ENCODE data around the gene ANXA11.

The ANXA11 gene

DNA sequence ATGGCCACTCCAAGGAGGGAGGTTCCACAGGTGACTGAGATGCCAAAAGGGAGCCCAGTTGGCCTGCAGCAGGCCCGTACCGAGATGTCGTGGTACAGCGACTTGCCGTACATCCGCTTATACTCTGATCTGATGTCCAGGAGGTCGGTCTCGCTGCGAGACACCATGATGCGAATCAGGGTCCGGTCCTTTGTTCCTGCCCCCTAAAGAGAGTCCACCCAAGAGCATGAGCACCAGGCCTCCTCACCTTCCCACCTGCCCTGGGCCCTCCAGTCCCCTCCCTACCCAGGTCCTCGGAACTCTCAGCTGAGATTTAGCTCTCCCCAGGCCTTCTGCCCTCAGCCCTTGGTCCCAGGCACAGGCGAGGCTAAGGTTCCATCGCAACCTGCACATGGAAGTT is 47.8 kb downstream of the ANXA11 start:
- Histone ChIP-seq H3K27me3 (ENCODE audit: control insufficient read depth in 3 of 3, insufficient read depth in 3 of 3, low read depth in 1 of 3, low read length in 3 of 3) (no peaks in the 10 kb centered on the region), H2AK5ac (ENCODE audit: low read depth, low read length) (no peak overlapping the region), H2BK15ac (ENCODE audit: low read length) (no peak overlapping the region), H3K9ac (ENCODE audit: low read depth, low read length, poor library complexity) (no peak overlapping the region), H3K36me3 (replicated peaks in 1 of 2; ENCODE audit: control insufficient read depth in 2 of 2, insufficient read depth in 2 of 2, low read length in 2 of 2) (no peaks in the 10 kb centered on the region), H3K14ac (ENCODE audit: low read length) (no peak overlapping the region), H3K4ac (ENCODE audit: low read length) (no peak overlapping the region), H2BK12ac (ENCODE audit: low read length) (no peak overlapping the region), H3K79me1 (ENCODE audit: low read depth, low read length) (no peaks in the 10 kb centered on the region), H2AFZ (ENCODE audit: low read length) (no peak overlapping the region), H3K27ac (replicated peaks; ENCODE audit: low read length) (no peak overlapping the region), H3K4me3 (ENCODE audit: low read length in 2 of 2) (no peak overlapping the region), H3K18ac (ENCODE audit: low read length) (no peak overlapping the region), H4K8ac (ENCODE audit: low read depth, low read length) (no peak overlapping the region), H3K4me1 (ENCODE audit: control insufficient read depth in 2 of 2, insufficient read depth in 1 of 2, low read depth in 1 of 2, low read length in 2 of 2) (peaks cover 2 to 4% of the 10 kb centered on the region in 2 donors), H3K9me3 (replicated peaks in 1 of 2; ENCODE audit: control insufficient read depth in 2 of 2, insufficient read depth in 1 of 2, low read depth in 1 of 2, low read length in 2 of 2) (no peaks in the 10 kb centered on the region), H3K4me2 (ENCODE audit: insufficient read depth, low read length, poor library complexity, severe bottlenecking) (no peak overlapping the region), H2BK120ac (ENCODE audit: low read depth, low read length) (no peak overlapping the region), H2BK5ac (ENCODE audit: low read length) (peak overlapping the region; percentile 33), H3K23ac (ENCODE audit: low read depth, low read length, poor library complexity) (no peak overlapping the region), H4K91ac (ENCODE audit: low read depth, low read length, poor library complexity) (no peak overlapping the region)
- no CpG with 5 or more reads among the region's 14 CpGs for WGBS, 2 donors (ENCODE audit: extremely low coverage in 2 of 2, insufficient read length in 2 of 2, insufficient replicate concordance in 1 of 2)
- DNase-seq (ENCODE audit: low spot score): no peak

DNA sequence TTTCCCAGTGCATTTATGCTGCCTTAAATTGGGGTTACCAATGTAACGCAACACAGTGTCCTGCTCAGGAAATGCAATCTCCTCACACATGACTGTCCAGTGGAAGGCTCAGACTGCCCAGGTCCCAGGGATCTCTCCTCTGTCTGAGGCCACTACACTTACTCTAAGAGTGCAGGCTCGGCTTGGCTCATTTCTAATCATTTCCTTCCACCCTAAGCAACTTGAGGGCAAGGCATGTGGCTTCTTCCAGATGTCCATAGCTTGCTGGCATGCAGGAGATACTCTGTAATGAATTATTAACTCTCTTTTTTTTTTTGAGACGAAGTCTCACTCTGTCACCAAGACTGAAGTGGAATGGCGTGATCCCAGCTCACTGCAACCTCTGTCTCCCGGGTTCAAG is 49.1 kb downstream of the ANXA11 start:
- Histone ChIP-seq H3K4me1 (ENCODE audit: control insufficient read depth in 2 of 2, insufficient read depth in 1 of 2, low read depth in 1 of 2, low read length in 2 of 2) (peaks cover 2 to 4% of the 10 kb centered on the region in 2 donors), H3K36me3 (replicated peaks in 1 of 2; ENCODE audit: control insufficient read depth in 2 of 2, insufficient read depth in 2 of 2, low read length in 2 of 2) (no peaks in the 10 kb centered on the region), H3K18ac (ENCODE audit: low read length) (no peak overlapping the region), H3K4me2 (ENCODE audit: insufficient read depth, low read length, poor library complexity, severe bottlenecking) (no peak overlapping the region), H3K9ac (ENCODE audit: low read depth, low read length, poor library complexity) (no peak overlapping the region), H2BK12ac (ENCODE audit: low read length) (no peak overlapping the region), H3K4ac (ENCODE audit: low read length) (no peak overlapping the region), H3K27ac (replicated peaks; ENCODE audit: low read length) (no peak overlapping the region), H2BK15ac (ENCODE audit: low read length) (no peak overlapping the region), H3K9me3 (replicated peaks in 1 of 2; ENCODE audit: control insufficient read depth in 2 of 2, insufficient read depth in 1 of 2, low read depth in 1 of 2, low read length in 2 of 2) (no peaks in the 10 kb centered on the region), H3K14ac (ENCODE audit: low read length) (no peak overlapping the region), H2BK120ac (ENCODE audit: low read depth, low read length) (no peak overlapping the region), H3K23ac (ENCODE audit: low read depth, low read length, poor library complexity) (no peak overlapping the region), H3K4me3 (ENCODE audit: low read length in 2 of 2) (no peak overlapping the region), H4K91ac (ENCODE audit: low read depth, low read length, poor library complexity) (no peak overlapping the region), H4K8ac (ENCODE audit: low read depth, low read length) (no peak overlapping the region), H2AFZ (ENCODE audit: low read length) (no peak overlapping the region), H3K27me3 (ENCODE audit: control insufficient read depth in 3 of 3, insufficient read depth in 3 of 3, low read depth in 1 of 3, low read length in 3 of 3) (no peaks in the 10 kb centered on the region), H2BK5ac (ENCODE audit: low read length) (no peak overlapping the region), H2AK5ac (ENCODE audit: low read depth, low read length) (no peak overlapping the region), H3K79me1 (ENCODE audit: low read depth, low read length) (no peaks in the 10 kb centered on the region)
- no CpG with 5 or more reads among the region's 5 CpGs for WGBS, 2 donors (ENCODE audit: extremely low coverage in 2 of 2, insufficient read length in 2 of 2, insufficient replicate concordance in 1 of 2)
- no peak for DNase-seq (ENCODE audit: low spot score)

DNA sequence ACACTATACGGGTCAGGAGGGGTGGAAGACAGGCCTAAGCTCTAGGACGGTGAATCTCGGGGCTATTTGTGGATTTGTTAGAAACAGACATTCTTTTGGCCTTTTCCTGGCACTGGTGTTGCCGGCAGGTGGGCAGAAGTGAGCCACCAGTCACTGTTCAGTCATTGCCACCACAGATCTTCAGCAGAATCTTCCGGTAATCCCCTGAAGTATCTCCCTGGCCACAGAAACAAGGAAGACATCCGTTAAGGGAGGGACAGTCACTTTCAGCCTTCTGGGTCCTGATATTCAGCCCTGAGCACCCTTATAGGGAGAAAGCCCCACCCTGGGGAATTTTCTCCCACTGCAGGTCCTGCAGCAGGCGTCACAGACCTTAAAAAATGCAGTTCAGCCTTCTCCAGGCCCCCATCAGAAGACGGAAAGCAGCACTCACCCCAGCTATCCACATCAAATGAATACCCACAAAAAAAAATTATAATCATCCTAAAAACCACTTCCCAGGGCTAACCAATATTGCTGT is 49.6 kb downstream of the ANXA11 start:
- Histone ChIP-seq H3K27ac (replicated peaks; ENCODE audit: low read length) (no peak overlapping the region), H3K4ac (ENCODE audit: low read length) (no peak overlapping the region), H2BK5ac (ENCODE audit: low read length) (no peak overlapping the region), H3K27me3 (ENCODE audit: control insufficient read depth in 3 of 3, insufficient read depth in 3 of 3, low read depth in 1 of 3, low read length in 3 of 3) (no peaks in the 10 kb centered on the region), H3K79me1 (ENCODE audit: low read depth, low read length) (no peaks in the 10 kb centered on the region), H2AK5ac (ENCODE audit: low read depth, low read length) (no peak overlapping the region), H3K4me3 (ENCODE audit: low read length in 2 of 2) (no peak overlapping the region), H2BK120ac (ENCODE audit: low read depth, low read length) (no peak overlapping the region), H3K9ac (ENCODE audit: low read depth, low read length, poor library complexity) (no peak overlapping the region), H3K9me3 (replicated peaks in 1 of 2; ENCODE audit: control insufficient read depth in 2 of 2, insufficient read depth in 1 of 2, low read depth in 1 of 2, low read length in 2 of 2) (no peaks in the 10 kb centered on the region), H3K4me1 (ENCODE audit: control insufficient read depth in 2 of 2, insufficient read depth in 1 of 2, low read depth in 1 of 2, low read length in 2 of 2) (peaks cover 2 to 4% of the 10 kb centered on the region in 2 donors), H3K18ac (ENCODE audit: low read length) (peak overlapping the region; percentile 25), H3K4me2 (ENCODE audit: insufficient read depth, low read length, poor library complexity, severe bottlenecking) (no peak overlapping the region), H3K14ac (ENCODE audit: low read length) (no peak overlapping the region), H4K91ac (ENCODE audit: low read depth, low read length, poor library complexity) (no peak overlapping the region), H2BK15ac (ENCODE audit: low read length) (no peak overlapping the region), H2BK12ac (ENCODE audit: low read length) (no peak overlapping the region), H2AFZ (ENCODE audit: low read length) (no peak overlapping the region), H3K23ac (ENCODE audit: low read depth, low read length, poor library complexity) (no peak overlapping the region), H4K8ac (ENCODE audit: low read depth, low read length) (no peak overlapping the region), H3K36me3 (replicated peaks in 1 of 2; ENCODE audit: control insufficient read depth in 2 of 2, insufficient read depth in 2 of 2, low read length in 2 of 2) (no peaks in the 10 kb centered on the region)
- DNase-seq (ENCODE audit: low spot score): no peak
- WGBS, 2 donors (ENCODE audit: extremely low coverage in 2 of 2, insufficient read length in 2 of 2, insufficient replicate concordance in 1 of 2): no CpG with 5 or more reads among the region's 8 CpGs

GRCh38 chr10:80154978-80155695 is 50.2 kb downstream of the ANXA11 start:
- Histone ChIP-seq H4K91ac (ENCODE audit: low read depth, low read length, poor library complexity) (no peak overlapping the region), H3K4ac (ENCODE audit: low read length) (no peak overlapping the region), H3K36me3 (replicated peaks in 1 of 2; ENCODE audit: control insufficient read depth in 2 of 2, insufficient read depth in 2 of 2, low read length in 2 of 2) (no peaks in the 10 kb centered on the region), H3K4me1 (ENCODE audit: control insufficient read depth in 2 of 2, insufficient read depth in 1 of 2, low read depth in 1 of 2, low read length in 2 of 2) (peaks cover 2 to 4% of the 10 kb centered on the region in 2 donors), H3K18ac (ENCODE audit: low read length) (no peak overlapping the region), H2BK5ac (ENCODE audit: low read length) (no peak overlapping the region), H2AK5ac (ENCODE audit: low read depth, low read length) (no peak overlapping the region), H2BK120ac (ENCODE audit: low read depth, low read length) (no peak overlapping the region), H3K27ac (replicated peaks; ENCODE audit: low read length) (no peak overlapping the region), H3K14ac (ENCODE audit: low read length) (no peak overlapping the region), H4K8ac (ENCODE audit: low read depth, low read length) (no peak overlapping the region), H3K79me1 (ENCODE audit: low read depth, low read length) (no peaks in the 10 kb centered on the region), H3K23ac (ENCODE audit: low read depth, low read length, poor library complexity) (no peak overlapping the region), H3K4me3 (ENCODE audit: low read length in 2 of 2) (no peak overlapping the region), H2BK15ac (ENCODE audit: low read length) (no peak overlapping the region), H3K4me2 (ENCODE audit: insufficient read depth, low read length, poor library complexity, severe bottlenecking) (no peak overlapping the region), H3K27me3 (ENCODE audit: control insufficient read depth in 3 of 3, insufficient read depth in 3 of 3, low read depth in 1 of 3, low read length in 3 of 3) (no peaks in the 10 kb centered on the region), H2BK12ac (ENCODE audit: low read length) (no peak overlapping the region), H3K9me3 (replicated peaks in 1 of 2; ENCODE audit: control insufficient read depth in 2 of 2, insufficient read depth in 1 of 2, low read depth in 1 of 2, low read length in 2 of 2) (no peaks in the 10 kb centered on the region), H3K9ac (ENCODE audit: low read depth, low read length, poor library complexity) (no peak overlapping the region), H2AFZ (ENCODE audit: low read length) (no peak overlapping the region)
- no peak for DNase-seq (ENCODE audit: low spot score)
- no CpG with 5 or more reads among the region's 10 CpGs for WGBS, 2 donors (ENCODE audit: extremely low coverage in 2 of 2, insufficient read length in 2 of 2, insufficient replicate concordance in 1 of 2)

Data from neuronal stem cell (in vitro differentiated cells).